Heart left ventricle (tissue), 16 donors: ENCODE data around the gene KRI1. TPM values are rescaled to one million over a fixed set of nuclear protein-coding genes. Genes with fewer than 3 reads are reported as not detected.

Source experiments
- ATAC-seq, 4 donors: fragments of 200-7000 bp; cut with Tn5 transposase; one replicate each; pipeline ENCODE4 v1.9.1; 2020 to 2022; ENCODE audit warnings: moderate library complexity in 4 of 4, mild to moderate bottlenecking in 3 of 4, moderate number of reproducible peaks in 1 of 4
- DNase-seq, 5 donors: peaks; one replicate each; pipeline ENCODE4 v3.0.0-alpha.2; 2020
- H3K27ac ChIP-seq, 12 donors: fragments of 200-600 bp; sonication (generic) in 4 of 12; one replicate each; pipeline versions ENCODE4 v1.5.0 to v1.8.0; 2016 to 2022; ENCODE audit warnings: mild to moderate bottlenecking in 2 of 12
- H3K27me3 ChIP-seq, 9 donors: fragments of 200-600 bp; sonication (generic) in 2 of 9; one replicate each; pipeline versions ENCODE4 v1.5.1 to v1.8.0; 2016 to 2022; ENCODE audit warnings: mild to moderate bottlenecking in 3 of 9
- H3K36me3 ChIP-seq, 9 donors: fragments of 200-600 bp; sonication (generic) in 2 of 9; one replicate each; pipeline versions ENCODE4 v1.5.0 to v1.8.0; 2018 to 2022; ENCODE audit warnings: mild to moderate bottlenecking in 2 of 9
- H3K4me1 ChIP-seq, 12 donors: fragments of 200-600 bp; sonication (generic) in 4 of 12; one replicate each; pipeline versions ENCODE4 v1.5.0 to v1.8.0; 2016 to 2022; ENCODE audit warnings: mild to moderate bottlenecking in 3 of 12
- H3K4me3 ChIP-seq, 12 donors: fragments of 200-600 bp; sonication (generic) in 4 of 12; one replicate each; pipeline versions ENCODE4 v1.5.0 to v1.8.0; 2017 to 2022; ENCODE audit warnings: mild to moderate bottlenecking in 9 of 12, moderate library complexity in 4 of 12
- H3K9me3 ChIP-seq, 12 donors: fragments of 200-600 bp; sonication (generic) in 4 of 12; one replicate each; pipeline versions ENCODE4 v1.5.0 to v1.8.0; 2016 to 2022; ENCODE audit warnings: mild to moderate bottlenecking in 1 of 12
- CTCF ChIP-seq, 12 donors: fragments of 200-600 bp; sonication (generic) in 4 of 12; IDR thresholded peaks; one replicate each; pipeline versions ENCODE4 v1.5.0 to v1.8.0; 2018 to 2022; ENCODE audit warnings: antibody characterized with exemption in 12 of 12, mild to moderate bottlenecking in 5 of 12
- POLR2A ChIP-seq, 2 donors: fragments of 450-650 bp; IDR thresholded peaks; one replicate each; pipeline ENCODE4 v1.6.1; 2017; ENCODE audit warnings: antibody characterized with exemption in 2 of 2, mild to moderate bottlenecking in 2 of 2, moderate library complexity in 2 of 2
- whole genome bisulfite sequencing, 4 donors: extraction: QIAGEN DNeasy Blood & Tissue Kit in 2 of 4; methylation state at CpG; one replicate each; pipeline versions ENCODE4 v1.1.5 to v1.1.7; 2013 to 2018; 5-methylcytosine and 5-hydroxymethylcytosine counted together
- intact Hi-C, 10 donors: fragments of 100-400 bp; cut with DNase I; formaldehyde crosslinking; loops; one replicate each; pipeline versions ENCODE4 v1.11.1 to v1.14.2; 2022
- polyA plus RNA-seq, 2 donors: library from polyadenylated mRNA; stranded (reverse); fragments of 200-250 nt; gene quantifications; one replicate each; pipeline ENCODE4 v1.2.3, GENCODE V29; 2013
- total RNA-seq, 9 donors: library from RNA; depleted of rRNA in 2 of 9; stranded (reverse); fragments of >200 nt in 2 of 9; fragmentation: NEBNext Ultra II Directional in 3 of 9; extraction: Animal tissue kit (Norgen Biotek cat#: 25700) in 3 of 9; gene quantifications; one replicate each; pipeline versions ENCODE4 v1.1.0 to v1.2.4, GENCODE V29; 2016 to 2023
- donor health status: ischemic (EF 13 %, LVEDD 7.1; RV severe dilation, severe dysfunction).
- donor health status: healthy with polysubstance abuse.
- donor health status: DM: no; HTN: yes; CAD: no.
- donor health status: DM: no; HTN: no; CAD: no.
- donor health status: ischemic (EF 25% LVEDD 6.9; RV normal size, moderate dysfunction).
- donor health status: ischemic (EF 25% LVEDD 5.7; RV mildly dilated, moderate dysfunction).
- donor health status: healthy.
- donor health status: DM: yes; HTN: yes; CAD: no.
- donor health status: ischemic (EF 35%, LVEDD 5.7; RV mildly dilated, moderate dysfunction).
- donor health status: nonischemic (EF 11% LVEDD 7.7; RV severe dilation, severe dysfunction).
- donor health status: DM: yes; HTN: yes; CAD: no.
- donor health status: PGD.
- donor health status: ischemic (EF 29% LVEDD 5.4; RV normal size, mild dysfunction).
- donor health status: nonischemic (EF 23%, LVEDD 6.1; RV moderate dilation, normal function).

Gene KRI1
- total and polyA plus RNA-seq, 11 donors = 6.7 to 15.0 (median 10.4) TPM

DNA sequence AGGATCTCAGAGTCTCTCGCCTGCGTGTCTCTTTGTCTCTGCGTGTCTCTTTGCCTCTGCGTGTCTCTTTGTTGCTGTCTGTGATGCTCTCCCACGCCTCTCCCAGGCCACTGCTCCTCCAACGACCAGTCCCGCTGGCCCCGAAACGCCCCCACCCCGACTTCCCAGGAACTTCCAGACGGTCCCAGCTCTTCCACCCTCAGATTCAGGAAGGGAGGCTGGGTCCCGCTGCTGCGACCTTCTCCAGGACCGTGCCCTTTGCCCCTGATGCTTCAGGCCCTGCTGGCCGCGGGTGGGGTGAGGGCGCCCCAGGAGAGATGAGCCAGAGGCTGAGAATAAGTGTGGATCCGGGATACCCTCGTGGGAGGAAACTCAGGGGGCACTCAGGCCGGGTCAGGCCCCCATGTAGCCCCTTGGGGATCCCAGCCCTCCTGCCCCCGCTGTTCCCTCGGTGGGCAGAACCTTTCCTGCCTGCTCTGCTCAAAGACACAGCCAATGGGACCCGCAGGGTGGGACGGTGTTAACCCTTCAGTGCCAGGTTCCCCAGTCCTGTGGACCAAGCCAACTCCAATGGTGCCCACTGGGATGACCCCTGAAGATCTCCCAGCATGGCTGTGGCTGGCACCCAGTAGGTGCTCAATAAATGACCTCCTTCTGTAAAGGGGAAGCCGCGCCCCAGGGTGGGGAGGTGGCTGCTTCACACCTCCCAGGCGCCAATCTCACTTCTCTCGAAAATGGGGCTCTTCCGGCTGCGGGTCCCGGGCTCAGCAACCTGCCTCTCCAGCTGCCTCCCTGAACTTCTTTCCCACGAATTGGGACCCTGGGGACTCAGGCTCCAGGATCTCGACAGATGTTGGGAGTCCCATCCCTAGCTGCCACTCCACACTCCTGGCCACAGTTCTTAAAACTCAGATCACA lies 47.1 kb downstream of the KRI1 start:
- peak in 1 of 4 donors; percentile 44 for ATAC-seq
- intact Hi-C loops = no loop called here

GRCh38 chr19:10517760-10518443 lies 47.9 kb downstream of the KRI1 start:
- ATAC-seq (peak in 3 of 4 donors; percentile 35 to 68 (median 61)), DNase-seq (peak in 2 of 5 donors; percentile 39 to 52)
- Histone ChIP-seq H3K9me3 (no peaks in the 10 kb centered on the region), H3K27me3 (peaks cover 27 to 74% (median 63%) of the 10 kb centered on the region in 9 donors), H3K4me1 (peaks cover 0 to 37% (median 15%) of the 10 kb centered on the region in 12 donors), H3K27ac (peak overlapping the region in 4 of 12 donors; percentile 33 to 63 (median 42)), H3K4me3 (peak overlapping the region; percentile 27 to 60 (median 48)), H3K36me3 (no peaks in the 10 kb centered on the region)
- TF ChIP-seq CTCF (IDR thresholded peaks at IDR 0.05) (no peak), POLR2A (IDR thresholded peaks at IDR 0.05) (no peak)
- 1 to 3% (median 2%) methylated on average over 22 to 27 of the region's 27 CpGs for WGBS, 4 donors
- intact Hi-C loops = no loop called here

More for the DNA sequence above, 47.1 kb downstream of the KRI1 start:
- H3K36me3 ChIP-seq = no peaks in the 10 kb centered on the region
- peaks cover 0 to 37% (median 15%) of the 10 kb centered on the region in 12 donors for H3K4me1 ChIP-seq
- TF ChIP-seq POLR2A (IDR thresholded peaks at IDR 0.05) = no peak
- no peak for TF ChIP-seq CTCF (IDR thresholded peaks at IDR 0.05)
- no peaks in the 10 kb centered on the region for H3K9me3 ChIP-seq
- peak overlapping the region in 5 of 12 donors; percentile 41 to 60 (median 54) for H3K4me3 ChIP-seq
- WGBS, 4 donors = 7 to 12% (median 11%) methylated on average over 28 to 33 of the region's 33 CpGs
- H3K27me3 ChIP-seq = peaks cover 23 to 66% (median 55%) of the 10 kb centered on the region in 9 donors
- peak in 1 of 5 donors; percentile 56 for DNase-seq
- peak overlapping the region in 4 of 12 donors; percentile 39 to 63 (median 42) for H3K27ac ChIP-seq

- TF ChIP-seq CTCF (IDR thresholded peaks at IDR 0.05) = no peak
- TF ChIP-seq POLR2A (IDR thresholded peaks at IDR 0.05) = no peak
- intact Hi-C loops = no loop called here
- ATAC-seq (peak in 3 of 4 donors; percentile 21 to 68 (median 42)), DNase-seq (peak in 2 of 5 donors; percentile 38 to 44)
- H3K4me1 ChIP-seq = peaks cover 0 to 37% (median 15%) of the 10 kb centered on the region in 12 donors
- H3K27me3 ChIP-seq = peaks cover 27 to 78% (median 67%) of the 10 kb centered on the region in 9 donors
- no peaks in the 10 kb centered on the region for H3K36me3 ChIP-seq
- WGBS, 4 donors = 0 to 2% (median 1%) methylated on average over 8 to 39 of the region's 39 CpGs
- H3K4me3 ChIP-seq = peak within 1 kb of the TSS; percentile 27 to 60 (median 48)
- H3K9me3 ChIP-seq = no peaks in the 10 kb centered on the region
- peak within 1 kb of the TSS in 4 of 12 donors; percentile 33 to 63 (median 42) for H3K27ac ChIP-seq
Observed at GRCh38 chr19:10517361-10517759, 48.5 kb downstream of the KRI1 start, which contains the start of gene S1PR5. TSS of gene S1PR5 (minus strand) at chr19:10517447. CDS start at chr19:10515011, 2,436 bp downstream.
